Hematopoietic multipotent progenitor cell treated with erythropoietin and hydrocortisone succinate and interleukin-3 and kit ligand, for 8 days (in vitro differentiated cells): ENCODE measurements around the gene LYZL4.

Experiments
- DNase-seq: peaks from one replicate; pipeline ENCODE4 v3.0.0-alpha.2; 2015

The LYZL4 gene, protein sequence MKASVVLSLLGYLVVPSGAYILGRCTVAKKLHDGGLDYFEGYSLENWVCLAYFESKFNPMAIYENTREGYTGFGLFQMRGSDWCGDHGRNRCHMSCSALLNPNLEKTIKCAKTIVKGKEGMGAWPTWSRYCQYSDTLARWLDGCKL

DNA sequence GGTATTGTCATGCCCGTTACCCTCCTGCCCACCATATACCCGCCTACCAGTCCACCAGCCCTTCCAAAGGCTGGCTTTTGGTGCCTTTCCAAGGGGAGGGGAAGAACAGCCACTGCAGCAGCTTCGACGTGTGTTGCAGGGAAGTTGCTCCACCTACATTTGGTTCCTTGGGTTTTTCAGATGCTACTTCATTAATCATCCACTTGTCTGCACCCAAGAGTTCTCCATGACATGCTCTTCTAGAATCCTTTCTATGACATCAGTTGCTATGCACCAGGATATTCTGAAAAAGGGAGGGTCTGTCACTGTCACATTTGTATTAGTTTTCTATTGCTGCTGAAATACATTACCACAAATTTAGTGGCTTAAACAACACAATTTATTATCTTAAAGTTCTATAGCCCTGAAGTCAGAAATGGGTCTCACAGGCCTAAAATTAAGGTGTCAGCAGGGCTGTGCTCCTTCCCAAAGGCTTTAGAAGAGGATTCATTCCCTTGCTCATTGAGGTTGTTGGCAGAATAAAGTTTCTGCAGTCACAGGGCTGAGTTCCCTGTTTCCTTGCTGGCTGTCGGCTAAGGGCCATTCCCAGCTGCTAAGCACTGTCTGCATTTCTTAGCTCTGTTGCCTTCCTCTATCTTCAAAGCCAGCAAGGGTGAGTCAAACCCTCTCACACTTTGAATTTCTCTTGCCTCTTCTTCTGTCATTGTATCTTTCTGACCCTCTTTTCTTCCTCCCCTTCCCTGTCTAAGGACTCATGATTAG is at the start of gene LYZL4:
Gene LYZL4, minus strand, starts transcription at position 241 of the 762 bp plus-strand sequence. CDS start 3,359 bp downstream, outside the sequence.
- no peak for DNase-seq

DNA sequence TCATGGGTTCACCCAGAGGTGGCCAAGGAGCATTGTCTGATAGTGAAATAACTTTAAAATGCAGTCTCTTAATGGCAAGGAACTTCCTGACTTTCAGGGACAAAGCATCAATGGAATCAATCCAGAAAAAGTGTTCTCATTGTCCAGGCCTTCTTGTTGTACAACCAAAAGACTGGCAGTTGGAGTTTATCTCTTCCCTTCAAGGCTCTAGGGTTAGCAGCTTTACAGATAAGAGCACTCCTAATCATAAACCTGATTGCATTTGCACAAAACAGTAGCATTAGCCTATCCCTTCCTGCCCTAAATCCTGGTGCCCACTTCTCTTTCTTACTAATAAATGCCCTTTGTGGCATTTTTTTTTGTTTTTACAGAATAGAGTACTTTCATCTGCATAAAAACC is 48.7 kb upstream of the LYZL4 start:
- peak; percentile 36 for DNase-seq

DNA sequence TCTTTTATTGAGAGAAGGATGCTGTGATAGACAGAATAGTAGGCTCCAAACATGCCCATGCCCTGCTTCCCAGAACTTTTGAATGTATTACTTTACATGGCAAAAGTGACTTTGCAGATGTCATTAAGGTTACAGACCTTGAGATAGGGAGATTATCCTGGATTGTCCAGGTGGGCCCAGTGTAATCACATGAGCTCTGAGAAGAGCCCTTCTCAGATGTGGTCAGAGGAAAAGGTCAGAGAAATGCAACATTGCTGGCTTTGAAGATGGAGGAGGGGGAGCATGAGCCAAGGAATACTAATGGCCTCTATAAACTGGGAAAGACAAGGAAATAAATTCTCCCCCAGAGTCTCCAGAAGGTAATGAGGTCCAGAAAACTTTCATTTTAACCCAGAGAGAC is 45.8 kb upstream of the LYZL4 start:
- DNase-seq = no peak

DNA sequence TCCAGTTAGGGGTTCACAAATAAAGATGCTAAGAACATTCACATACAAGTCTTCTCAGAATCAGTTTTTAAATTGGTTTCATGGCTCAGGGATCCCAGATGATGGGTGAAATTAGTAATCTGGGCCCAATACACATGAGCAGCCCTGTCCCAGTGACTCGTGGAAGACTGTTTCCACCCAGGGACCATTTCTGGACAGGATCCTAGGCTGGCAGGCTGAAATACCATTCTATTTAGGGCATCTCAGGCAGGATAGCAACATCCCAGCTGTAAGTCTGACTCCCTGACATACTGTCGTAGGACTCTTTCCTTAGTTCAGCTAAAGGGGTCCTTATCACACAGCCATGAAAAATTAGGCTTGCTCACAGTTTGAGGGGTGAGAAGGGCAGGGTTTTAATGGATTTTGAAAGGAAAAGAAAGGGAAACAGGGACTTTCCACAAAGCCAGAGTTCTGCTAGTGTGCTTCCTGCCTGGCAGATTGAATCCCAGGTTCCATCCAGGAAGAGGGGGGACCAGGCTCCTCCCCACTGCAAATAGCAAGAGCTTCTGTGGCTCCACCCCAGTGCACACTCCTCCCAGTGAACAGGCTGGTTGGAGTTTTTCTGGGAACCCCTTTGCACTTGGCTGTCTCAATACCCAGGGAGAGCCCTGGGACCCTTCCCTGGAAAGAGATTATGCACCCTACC is 41.3 kb upstream of the LYZL4 start:
- DNase-seq = no peak

DNA sequence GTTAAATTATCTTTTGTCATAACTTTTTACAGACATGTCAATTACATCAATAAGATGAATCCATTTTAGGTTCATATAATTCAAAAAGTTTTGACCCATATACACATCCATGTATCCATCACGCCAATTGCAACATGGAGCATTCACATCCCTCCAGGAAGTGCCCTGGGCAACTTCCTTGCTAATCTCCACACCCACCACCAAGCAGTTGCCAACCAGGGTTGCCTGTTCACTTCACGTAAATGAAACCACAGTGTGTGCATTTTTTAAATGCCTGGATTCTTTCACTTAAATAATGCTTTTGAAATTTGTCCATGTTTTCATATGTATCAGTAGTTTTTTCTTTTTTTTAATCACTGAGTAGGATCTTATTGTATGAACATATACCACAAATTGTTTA is 40.7 kb upstream of the LYZL4 start:
- no peak for DNase-seq

DNA sequence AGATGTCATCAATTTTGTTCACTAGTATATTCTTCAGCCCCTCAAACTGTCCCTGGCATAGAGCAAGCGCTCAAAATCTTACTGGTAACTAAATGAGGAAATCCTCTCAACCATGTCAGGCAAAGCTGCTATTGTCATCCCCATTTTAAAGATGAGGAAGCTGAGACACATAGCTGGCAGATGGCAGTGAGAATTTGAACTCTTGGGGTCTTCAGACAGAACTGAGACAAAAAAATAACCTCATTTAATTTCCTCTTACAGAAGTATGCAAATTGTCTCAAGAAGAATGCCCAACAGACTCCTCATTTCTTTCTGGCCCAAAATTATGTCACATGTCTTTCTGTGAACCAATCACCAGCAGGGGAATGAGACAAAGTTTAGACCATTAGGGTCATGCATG is 40.2 kb upstream of the LYZL4 start:
- no peak for DNase-seq

DNA sequence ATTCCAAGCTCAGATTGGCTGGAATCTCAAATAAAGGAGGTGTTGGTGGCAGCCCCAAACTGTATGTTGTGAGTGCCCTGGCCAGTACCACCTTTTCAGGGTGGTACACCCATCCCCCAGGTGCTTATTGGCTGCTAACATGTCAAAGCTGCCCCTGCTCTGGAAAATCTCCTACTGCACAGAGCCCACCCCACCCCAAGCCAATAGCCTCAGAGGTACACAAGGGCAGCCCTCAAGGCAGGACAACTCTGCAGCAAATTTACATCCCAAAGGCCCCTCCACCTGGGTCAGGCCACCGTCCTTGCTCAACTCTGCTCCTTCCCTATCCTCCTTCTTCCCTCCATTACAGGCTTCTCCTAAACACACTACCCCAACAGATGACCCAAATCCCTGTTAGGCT is 37.1 kb upstream of the LYZL4 start:
- DNase-seq = no peak

DNA sequence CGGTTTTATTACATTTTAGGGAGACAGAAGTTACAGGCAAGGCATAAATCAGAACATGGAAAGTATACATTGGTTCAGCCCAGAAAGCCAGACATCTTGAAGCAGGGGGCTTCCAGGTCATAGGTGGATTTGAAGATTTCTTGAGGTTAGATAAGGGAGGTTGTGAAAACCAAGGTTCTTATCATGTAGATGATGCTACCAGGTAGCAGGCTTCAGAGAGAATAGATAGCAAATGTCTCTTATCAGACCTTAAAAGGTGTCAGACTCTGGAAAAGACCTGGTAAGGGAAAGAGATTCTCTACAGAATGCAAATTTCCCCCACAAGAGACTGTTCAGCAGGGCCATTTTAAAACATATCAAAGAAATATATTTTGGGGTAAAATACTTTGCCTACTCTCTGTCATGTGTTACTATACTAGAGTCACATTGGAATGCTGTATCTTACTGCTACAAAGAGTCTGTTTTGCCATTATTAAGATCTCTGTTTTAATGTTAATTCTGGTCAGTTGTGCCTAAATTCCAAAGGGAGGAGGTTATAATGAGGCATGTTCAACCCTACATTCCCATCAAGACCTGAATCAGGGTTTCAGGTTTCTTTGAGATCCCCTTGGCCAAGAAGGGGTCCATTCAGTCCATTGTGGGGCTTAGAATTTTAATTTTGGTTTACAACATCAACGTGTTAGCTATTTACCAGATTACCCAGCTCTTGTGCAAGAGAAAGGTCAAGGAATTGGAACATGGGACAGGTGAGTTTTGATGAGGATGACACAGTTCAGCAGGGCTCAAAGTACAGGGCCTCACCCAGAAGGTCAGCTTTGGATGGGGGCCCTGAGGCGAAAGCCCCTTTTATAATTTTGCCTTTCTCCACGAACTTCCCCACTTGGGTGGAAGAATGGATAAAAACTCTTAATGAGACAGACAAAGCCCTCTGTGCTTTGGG is 36.0 kb upstream of the LYZL4 start:
- DNase-seq = no peak

DNA sequence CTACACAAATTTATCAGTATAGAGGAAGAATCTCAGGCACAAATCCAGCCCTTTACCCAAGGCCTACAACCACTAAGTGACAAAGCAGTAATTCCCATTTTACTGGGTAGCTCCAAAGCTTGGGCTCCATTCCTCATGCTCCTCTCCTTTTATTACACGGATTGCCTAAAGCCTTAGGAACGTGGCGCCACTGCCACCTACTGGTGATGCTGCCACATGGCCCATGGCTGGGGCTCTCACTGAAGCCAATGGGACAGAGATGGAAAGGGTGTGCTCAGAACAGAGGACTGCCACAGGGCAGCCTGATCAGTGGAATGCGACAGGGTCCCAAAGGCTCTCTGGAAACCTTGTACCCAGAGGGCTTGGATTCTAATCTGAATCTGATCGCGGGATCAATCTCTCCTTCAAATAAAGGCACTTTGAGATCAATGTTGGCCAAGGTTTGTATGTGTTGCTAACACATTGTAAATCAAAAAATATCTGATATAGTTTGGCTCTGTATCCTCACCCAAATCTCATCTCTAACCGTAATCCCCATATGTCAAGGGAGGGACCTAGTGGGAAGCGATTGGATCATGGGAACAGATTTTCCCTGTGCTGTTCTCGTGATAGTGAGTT is 33.5 kb upstream of the LYZL4 start:
- DNase-seq = peak; percentile 73

DNA sequence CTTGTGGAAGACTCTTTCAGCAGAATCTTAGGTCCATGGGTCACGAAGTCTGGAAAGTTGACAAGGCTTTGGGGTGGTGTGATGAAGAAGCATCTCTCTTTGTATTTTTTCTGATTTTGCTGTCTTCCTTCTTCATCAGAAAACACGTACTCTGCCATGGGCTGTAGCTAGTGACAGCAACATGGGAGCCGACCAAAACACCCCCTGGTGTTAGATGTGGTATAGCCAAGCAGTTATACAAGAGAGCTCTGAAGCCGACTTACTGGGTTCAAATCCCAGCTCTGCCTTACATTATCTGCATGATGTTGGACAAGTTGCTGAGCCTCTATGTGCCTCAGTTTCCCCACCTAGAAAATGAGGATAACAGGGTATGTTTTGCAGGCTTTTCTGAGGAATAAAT is 32.9 kb upstream of the LYZL4 start:
- DNase-seq = no peak

DNA sequence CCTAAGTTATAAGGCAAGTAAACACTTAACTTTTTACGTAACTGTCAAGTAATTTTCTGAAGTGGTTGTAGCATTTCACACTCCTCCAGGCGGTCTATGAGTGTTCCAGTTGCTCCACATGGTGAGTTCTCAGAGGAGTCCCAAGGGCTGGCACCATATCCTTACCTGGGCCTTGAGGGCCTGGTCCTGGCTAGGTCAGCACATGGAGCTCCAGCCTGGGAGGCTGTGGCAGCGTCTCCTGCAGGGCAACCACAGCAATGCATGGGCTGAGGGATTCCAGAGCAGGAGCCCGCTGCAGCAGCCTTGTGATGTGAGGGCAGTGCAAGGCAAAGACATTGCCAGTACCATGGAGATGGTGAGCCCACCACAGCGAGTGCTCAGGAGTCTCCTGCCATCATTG is 32.2 kb upstream of the LYZL4 start:
- no peak for DNase-seq

DNA sequence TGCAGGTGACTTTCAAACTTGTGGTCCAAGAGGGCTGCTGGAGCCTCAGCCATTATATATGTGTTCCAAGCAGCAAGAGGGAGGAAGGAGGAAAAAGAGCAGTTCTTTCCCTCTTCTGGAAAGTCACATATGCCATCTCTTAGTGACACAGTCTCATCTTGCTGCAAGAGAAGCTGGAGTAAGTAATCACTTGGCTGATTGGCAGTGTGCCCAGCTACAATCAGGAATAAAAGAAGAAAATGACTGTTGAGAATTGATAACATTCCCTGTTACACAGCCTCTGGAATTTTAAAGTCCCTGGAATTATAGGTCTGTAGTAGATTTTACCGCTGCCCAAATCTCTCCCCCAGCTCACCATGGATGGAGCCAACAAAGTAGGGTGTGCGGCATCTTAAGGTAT is 31.4 kb upstream of the LYZL4 start:
- DNase-seq = no peak

DNA sequence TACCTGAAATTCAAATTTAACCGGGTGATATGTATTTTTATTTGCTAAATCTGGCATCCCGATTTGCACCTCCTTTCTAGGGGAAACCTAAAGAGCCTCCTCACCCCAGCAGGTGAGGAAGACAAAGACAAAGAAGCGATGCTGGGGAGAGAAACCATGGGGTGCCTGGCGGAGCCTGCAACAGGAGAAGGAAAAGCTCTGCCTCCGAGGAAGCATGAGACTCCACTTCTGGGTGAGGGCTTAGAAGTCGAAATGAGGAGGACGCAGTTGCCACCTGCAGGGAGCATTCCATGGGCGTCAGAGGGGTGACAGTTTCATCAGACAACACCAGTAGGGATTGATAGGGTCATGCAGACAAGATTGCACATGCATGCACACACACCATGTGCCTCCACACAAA is 30.5 kb upstream of the LYZL4 start:
- no peak for DNase-seq

DNA sequence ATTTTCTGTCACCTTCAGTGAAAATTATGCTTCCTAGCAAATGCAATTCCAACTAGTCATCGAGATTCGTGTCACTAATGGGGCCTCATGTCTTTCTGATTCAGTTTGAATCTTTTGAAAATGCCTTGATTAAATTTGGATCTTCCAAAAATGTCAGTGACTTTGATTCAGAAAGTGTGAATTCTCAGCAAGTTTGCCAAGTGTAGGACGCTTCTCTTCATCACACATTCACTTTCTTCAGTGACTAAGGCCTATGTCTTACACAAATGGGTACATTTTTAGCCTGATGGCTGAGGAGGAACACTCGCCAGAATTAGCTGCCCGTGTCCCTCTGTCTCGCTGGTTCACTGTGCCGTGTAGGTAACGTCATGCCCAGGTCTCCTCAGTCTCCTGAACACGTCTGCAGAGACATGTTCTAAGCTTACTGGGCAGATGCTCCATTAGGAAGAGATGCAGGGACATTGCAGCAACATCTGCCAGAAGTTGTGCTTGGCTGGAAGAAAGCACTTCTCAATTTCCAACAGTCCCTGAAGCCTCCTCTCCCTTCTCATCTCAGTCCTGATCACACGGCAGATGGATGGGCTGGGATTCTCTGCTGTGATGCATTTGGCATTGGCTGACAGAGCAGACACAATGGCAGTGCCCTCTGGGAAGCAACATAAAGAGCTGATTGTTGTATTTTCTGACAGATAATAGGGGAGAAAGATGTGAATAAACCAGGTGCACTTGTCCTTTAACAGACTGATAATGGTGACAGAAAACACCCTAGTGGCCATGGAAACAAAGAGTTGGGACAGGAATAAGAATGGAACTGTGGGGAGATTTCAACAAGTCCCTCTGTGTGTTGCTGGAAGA is 29.1 kb upstream of the LYZL4 start:
- DNase-seq = no peak

DNA sequence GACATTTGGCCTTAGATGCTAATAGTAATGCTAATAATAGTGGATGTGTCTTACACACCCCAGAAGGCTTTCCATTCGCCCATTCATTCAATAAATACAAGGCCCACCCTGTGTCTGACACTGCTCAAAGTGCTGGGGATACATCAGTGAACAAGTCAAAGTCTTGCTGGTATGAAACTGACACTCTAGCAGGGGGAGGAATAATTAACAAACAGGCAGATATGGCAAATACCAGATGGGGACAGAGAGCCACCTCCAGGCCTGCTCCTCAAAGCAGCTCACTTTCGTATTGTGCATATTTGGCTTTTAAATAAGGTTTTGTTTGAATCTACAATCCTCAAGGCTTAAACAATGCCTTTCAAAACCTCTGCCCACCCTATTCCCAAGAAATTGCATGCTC is 28.3 kb upstream of the LYZL4 start:
- DNase-seq = no peak

DNA sequence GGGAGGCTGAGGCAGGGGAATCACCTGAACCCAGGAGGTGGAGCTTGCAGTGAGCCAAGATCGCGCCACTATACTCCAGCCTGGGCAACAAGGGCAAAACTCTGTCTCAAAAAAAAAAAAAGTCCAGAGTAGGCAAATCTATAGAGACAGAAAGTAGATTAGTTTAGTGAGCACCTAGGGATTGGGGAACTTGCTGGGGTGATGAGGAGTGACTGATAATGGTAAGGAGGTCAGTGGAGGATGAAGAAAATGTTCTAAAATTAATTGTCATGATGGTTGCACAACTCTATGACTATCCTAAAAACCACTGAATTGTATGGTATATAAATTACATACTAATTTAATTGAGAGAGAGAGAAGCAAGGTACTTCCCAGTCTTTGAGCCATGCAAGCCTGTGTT is 27.8 kb upstream of the LYZL4 start:
- no peak for DNase-seq

DNA sequence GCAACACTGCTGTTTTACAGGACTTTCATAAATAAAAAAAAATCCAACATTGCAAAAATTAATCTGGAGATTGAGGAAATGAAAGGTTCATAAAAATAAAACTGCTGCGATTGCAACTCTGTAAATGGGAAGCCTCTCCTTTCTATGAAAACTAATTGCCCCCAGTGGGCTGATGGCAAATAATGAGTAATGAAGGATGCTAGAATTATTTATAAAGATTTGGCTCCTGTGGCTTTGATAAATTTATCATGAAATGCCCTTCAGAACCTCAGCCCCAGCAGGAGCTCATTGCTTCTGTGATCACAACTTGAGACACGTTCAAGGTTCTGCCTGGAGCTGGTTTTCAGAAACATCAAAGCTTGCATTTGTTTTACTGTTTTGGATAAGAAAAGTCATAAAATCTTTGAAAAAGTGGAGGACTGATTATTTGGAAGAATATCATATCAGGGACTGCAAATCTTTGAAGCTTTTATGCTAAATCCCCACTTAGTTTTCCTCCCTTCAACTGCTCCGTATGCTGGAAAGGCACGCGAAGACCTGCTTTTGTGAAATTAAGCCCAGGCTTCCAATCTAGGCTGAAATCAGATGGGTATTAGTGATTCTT is 24.5 kb upstream of the LYZL4 start:
- no peak for DNase-seq

DNA sequence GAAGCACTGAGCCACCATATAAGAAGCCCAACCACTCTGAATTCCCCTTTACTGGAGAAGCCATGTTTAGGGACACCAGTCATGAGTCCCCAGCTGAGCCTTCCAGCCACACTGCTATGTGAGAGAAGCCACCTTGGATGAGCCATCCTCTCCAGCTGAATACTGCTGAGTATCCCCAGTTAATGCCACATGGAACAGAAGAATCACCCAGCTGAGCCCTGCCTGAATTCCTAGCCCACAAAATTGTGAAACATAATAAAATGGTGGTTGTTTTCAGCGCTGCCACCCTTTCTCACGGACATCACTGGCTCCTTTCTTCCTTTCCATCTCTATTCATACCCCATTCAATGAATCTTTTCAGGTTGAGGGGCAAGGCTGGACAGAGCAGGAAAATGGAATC is 22.1 kb upstream of the LYZL4 start:
- no peak for DNase-seq

DNA sequence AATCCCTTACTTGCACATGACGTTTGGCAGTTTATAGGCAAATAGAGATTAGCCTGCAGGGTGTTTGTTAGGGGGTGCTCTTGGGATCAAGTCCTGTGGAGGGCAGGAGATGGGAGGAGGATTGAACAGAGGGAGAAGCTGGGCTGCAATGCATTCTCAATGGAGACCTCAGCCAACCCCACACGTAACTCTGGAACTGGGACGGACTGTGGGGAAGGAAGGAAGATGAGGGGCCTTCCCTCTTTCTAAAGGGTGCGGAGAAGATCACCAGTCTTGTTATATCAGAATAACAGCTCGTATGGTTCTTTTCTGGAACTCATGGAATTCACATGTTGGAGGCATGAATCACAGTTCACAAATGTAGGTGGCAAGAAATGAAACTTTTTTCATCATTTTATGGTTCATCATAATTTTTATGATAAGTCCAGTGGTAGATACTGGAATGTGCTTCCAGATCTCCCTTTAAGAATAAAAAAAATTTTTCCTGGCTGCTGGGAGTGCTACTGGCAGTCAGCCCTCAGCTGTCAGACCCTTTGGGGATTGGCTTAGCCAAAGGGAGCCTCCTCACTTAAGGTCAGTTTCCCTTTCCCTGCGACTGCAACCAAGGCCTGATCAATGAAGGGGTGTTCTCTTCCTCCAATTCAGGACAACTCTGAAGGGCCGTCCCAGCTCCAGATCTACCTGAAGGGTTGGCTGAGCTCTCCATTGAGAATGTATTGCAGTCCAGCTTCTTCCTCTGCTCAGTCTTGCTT is 20.5 kb upstream of the LYZL4 start:
- no peak for DNase-seq

DNA sequence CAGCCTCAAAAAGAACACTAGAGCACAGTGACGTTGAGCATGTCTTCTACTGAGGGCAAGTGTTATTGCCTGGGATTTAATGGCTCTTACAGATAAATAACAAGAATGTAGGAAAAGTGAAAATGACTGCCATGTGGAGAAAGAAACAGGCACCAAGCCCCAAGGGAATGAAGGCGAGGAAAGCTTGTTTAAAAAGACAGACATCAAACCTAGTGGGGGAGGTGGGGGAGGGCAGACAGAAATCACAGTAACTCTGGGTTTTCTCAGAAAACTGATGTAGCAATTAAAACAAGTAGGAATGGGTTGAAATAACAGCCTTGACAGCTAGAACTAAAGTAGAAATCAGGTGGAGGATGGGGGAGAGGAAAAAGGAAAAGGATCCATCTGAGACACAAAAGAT is 18.4 kb upstream of the LYZL4 start:
- DNase-seq = no peak
